Renal cortex interstitium (tissue), 11 donors: ENCODE results near the gene IFITM1. TPM values are rescaled to one million over a fixed set of nuclear protein-coding genes. Genes with fewer than 3 reads are reported as not detected.
"Not testable (repeated sequence)": the region's sequence is repeated elsewhere in the genome, so short reads cannot be mapped to it uniquely, and the experiment has no call there.

ENCODE experiments used
- DNase-seq, 11 donors: peaks; one replicate each; pipeline ENCODE4 v3.0.0-alpha.2; 2013; ENCODE audit warnings: low read depth in 9 of 11, low spot score in 4 of 11; ENCODE audit errors: extremely low read depth in 1 of 11
- polyA plus RNA-seq, 3 donors: library from polyadenylated mRNA; unstranded; fragments of 120-200 nt; gene quantifications; one replicate each; pipeline ENCODE4 v1.2.1, GENCODE V29; 2013; ENCODE audit not compliant: insufficient read length in 3 of 3

The IFITM1 gene
- polyA plus RNA-seq, 3 donors = 36.7 to 47.9 (median 42.5) TPM

GRCh38 chr11:299951-300735 is 13.7 kb upstream of the IFITM1 start:
- no peak for DNase-seq

DNA sequence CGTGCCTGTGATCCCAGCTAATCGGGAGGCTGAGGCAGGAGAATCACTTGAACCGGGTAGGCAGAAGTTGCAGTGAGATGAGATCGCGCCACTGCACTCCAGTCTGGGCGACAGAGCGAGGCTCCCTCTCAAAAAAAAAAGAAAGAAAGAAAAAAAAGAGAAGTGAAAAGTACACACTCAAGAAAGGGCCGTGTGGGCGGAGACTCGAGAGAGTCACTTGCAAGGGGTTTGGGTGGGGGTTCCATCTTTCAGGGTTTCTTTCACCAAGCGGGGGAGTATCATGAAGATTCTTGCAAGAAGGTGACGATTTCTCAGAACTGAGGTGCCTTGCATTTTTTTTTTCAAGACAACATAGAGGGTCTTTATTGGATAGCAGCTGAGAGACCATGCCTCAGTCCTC is 10.5 kb upstream of the IFITM1 start:
- no peak for DNase-seq

DNA sequence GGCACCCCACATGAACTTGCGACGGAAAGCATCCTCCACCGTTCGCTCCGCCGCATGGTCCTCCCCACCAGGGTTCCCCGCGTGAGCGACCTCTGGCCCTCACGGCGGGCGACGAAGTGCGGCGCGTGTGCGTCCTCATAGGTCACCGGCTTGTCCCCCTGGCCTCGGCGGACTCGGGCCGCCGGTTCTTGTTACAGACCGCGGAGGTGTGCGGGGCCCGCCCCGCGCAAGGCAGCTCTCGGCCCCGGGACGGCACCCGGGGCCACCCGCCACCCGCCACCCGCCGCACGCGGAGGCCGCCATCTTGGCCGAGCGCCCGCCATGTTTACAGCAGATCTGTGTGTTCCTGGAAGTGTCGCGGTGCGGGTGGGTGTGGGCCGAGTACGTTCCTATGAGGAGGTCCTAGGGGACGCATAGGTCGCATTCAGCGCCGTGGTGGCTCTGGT is 9.8 kb upstream of the IFITM1 start:
- no peak for DNase-seq

GRCh38 chr11:304915-305843 is 8.7 kb upstream of the IFITM1 start:
- peak in 4 of 11 donors; percentile 56 to 78 (median 66) for DNase-seq

DNA sequence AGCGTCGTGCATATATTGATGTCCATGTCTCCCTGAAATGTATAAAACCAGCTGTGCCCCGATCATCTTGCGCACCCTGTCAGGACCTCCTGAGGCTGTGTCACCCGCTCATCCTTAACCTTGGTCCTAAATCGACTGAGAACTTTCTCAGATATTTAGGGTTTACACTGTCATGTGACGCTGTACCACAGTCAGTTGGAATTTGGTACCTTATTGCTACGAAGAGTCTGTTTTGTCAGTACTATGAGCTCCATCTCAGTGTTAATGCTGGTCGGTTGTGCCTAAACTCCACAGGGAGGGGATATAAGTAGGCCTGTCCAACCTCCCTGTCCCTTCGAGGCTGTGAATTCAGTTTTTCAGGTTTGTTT is 8.0 kb upstream of the IFITM1 start:
- DNase-seq = no peak

- no peak for DNase-seq
Observed at GRCh38 chr11:306645-307371, 7.0 kb upstream of the IFITM1 start.

- DNase-seq = peak in 8 of 11 donors; percentile 65 to 84 (median 75)
Observed at GRCh38 chr11:307766-308708, 5.8 kb upstream of the IFITM1 start, which contains the start of gene IFITM2. TSS of gene IFITM2 (plus strand) at chr11:307816. CDS start at chr11:308193, 377 bp downstream.

DNA sequence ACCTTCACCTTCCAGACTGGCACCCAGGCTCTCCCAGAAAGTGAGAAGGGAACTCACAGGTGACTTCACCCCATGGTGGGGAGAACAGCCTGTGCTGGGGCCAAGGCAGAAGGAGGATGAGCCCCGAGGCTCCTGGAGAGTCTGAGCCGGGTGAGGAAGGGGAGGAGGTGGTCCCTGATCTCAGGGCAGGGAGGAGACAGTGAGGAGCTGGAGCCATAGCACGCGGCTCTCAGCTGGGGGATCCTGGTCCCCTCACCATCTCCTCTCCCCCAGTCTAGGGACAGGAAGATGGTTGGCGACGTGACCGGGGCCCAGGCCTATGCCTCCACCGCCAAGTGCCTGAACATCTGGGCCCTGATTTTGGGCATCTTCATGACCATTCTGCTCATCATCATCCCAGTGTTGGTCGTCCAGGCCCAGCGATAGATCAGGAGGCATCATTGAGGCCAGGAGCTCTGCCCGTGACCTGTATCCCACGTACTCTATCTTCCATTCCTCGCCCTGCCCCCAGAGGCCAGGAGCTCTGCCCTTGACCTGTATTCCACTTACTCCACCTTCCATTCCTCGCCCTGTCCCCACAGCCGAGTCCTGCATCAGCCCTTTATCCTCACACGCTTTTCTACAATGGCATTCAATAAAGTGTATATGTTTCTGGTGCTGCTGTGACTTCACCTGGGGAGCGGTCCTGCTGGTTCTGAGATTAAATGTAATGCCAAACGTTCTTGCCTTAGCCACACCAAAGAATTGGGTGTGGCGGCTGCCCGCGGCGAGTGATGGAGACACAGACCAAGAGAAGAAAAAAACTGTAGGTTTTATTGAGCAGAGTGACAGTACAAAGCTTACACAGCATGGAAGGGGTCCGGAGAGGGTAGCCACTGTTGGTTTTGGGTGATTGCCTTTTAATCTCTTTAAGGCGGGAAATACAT is 4.8 kb upstream of the IFITM1 start:
- DNase-seq = not testable (repeated sequence)

DNA sequence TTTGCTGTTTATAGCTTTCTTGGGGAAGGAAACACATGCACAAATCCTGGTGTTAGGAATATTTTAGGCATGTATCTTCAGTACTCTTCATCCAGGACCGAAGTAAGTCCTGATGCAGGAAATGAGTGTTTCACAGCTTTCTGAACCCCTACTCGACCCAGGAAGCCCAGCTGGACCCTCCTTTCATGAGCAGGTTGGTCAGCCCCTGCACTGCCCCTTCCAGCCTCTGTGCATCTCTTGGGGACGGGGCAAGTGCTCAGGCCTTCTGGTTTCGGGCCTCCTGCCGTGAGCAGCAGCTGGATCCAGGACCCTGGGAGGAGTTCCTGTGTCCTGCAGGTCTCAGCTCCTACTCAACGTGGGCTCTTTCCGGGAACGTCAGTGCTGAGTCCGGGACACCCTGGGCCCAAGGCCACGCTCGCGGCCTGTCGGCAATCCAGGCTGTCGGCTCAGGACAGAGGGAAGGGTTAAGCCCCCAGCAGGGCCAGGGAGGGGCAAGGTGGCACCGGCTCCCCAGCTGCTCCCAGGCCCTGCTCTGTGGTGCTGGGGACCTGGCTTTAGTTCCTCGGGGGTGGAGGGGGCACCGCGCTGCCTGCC is 3.8 kb upstream of the IFITM1 start:
- DNase-seq = not testable (repeated sequence)

- not testable (repeated sequence) for DNase-seq
Observed at GRCh38 chr11:311013-311748, 2.7 kb upstream of the IFITM1 start.

DNA sequence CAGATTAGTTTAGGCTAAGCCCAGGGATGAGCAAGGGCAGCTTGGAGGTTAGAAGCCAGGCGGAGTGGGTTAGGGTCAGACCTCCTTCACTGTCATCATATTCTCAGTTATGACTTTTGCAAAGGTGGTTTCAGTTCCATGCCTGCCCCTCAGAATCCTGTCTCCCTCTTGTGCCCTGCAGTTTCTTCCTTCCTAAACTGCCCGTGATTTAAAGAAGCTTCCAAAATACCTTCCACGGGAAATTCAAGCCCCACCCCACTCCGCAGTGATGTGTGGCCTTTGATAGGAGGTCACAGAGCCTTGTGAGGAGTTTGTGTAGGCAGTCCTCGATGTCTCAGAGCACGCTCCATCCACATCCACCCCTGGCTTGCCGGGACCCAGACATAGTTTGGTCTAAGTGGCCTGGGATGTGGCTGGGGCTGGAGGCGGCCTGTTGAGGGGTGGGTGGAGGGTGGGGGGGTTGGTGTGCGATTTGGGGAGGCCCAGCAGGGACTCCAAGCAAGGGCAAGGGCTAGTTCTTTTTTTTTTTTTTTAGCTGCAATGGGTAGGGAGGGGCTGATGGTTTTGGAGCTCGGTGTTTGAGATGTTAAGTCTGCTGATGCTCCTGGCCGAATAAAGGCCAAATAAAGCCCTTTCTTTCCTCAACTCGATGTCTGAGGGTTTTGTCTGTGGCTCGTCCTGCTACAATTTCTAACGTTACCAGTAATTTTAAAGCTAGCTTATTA is 1.6 kb upstream of the IFITM1 start:
- DNase-seq = no peak

DNA sequence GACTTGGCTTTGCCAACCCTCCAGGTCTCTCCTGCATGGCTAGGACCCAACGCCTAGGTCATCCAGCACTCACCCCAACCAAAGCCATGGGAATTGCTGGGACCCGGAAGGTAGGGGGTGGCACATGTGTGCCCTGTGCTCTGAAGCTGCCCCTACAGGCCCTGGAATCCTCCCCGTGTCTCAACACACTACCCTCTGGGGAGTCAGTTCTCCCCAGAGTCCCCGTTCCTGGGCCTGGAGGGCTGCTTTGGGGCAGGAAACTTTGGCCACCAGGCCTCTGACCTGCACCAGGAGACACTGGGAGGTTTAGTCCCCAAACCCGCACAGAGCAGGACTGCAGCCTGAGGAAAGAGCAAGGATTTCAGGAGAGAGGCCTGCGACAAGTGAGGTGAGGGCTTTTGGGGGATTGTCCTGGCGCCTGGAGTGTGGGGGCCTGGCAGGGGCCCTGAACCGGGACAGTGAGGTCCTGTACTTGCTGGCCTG is 495 bp upstream of the IFITM1 start:
- no peak for DNase-seq

DNA sequence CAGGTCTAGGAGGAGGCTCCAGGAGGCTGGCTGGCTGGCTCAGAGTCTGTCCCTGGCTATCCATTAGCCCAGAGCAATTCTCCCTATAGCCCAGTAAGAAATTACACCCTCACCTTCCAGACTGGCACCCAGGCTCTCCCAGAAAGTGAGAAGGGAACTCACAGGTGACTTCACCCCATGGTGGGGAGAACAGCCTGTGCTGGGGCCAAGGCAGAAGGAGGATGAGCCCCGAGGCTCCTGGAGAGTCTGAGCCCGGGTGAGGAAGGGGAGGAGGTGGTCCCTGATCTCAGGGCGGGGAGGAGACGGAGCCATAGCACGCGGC is 675 bp downstream of the IFITM1 start:
- not testable (repeated sequence) for DNase-seq

DNA sequence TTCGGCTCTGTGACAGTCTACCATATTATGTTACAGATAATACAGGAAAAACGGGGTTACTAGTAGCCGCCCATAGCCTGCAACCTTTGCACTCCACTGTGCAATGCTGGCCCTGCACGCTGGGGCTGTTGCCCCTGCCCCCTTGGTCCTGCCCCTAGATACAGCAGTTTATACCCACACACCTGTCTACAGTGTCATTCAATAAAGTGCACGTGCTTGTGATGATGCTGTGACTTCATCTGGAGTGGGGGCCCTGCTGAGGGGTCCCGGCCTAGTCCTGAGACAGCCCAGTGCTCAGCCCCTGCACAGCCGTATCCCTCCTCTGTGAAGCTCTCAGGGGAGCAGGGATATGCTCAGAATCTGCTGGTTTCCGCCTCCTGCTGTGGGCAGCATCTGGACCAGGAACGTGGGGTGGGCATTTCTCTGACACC is 1.2 kb downstream of the IFITM1 start:
- DNase-seq = no peak

DNA sequence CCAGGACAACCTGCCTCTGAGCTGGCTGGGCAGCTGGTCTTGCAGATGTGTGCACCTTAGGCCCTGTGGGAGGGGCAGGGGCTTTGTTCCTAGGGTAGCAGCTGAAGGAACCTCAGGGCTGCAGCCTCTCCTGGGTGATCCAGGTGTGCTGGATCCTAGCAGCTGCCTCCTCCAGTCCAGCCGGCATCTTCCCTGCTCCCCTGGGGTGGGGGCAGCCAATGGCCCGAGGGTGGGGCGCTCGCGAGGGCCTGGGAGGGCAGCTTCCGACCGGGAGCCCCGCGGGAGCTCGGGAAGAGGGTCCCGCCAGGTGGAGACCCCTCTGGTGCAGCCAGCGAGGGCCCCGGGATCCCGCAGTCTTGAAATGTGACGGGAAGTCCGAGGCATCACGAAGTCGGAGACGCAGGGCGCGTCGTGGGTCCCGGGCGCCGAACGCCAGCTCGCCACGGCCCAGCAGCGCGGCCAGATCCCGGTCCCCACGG is 1.7 kb downstream of the IFITM1 start:
- DNase-seq = no peak
